Activated naive CD8-positive, alpha-beta T cell treated with anti-CD3 and anti-CD28 coated beads, Interleukin-2, amount 10 ng/mL, durations not matched to agents 7 days and 5 days (primary cell): ENCODE measurements around the gene CHRNB4. TPM values are rescaled to one million over a fixed set of nuclear protein-coding genes. Genes with fewer than 3 reads are reported as not detected.

Experiments used
- ATAC-seq: fragments of 150-1000 bp; cut with Tn5 transposase; one replicate; pipeline ENCODE4 v1.10.0; 2021; ENCODE audit warnings: low read depth, moderate library complexity
- POLR2A ChIA-PET: fragments of 350-600 bp; sonication (Branson Sonifier 250); formaldehyde crosslinking; loops from one replicate; lab custom pipeline; 2021; ENCODE audit warnings: antibody characterized with exemption; lab: Charles Lee
- DNase-seq: peaks from one replicate; pipeline ENCODE4 v3.0.0; 2021
- H3K27ac Mint-ChIP-seq: one replicate; pipeline ENCODE4 v1.8.0; 2022; ENCODE audit warnings: mild to moderate bottlenecking, mixed read lengths
- H3K27me3 Mint-ChIP-seq: one replicate; pipeline ENCODE4 v1.8.0; 2022; ENCODE audit warnings: mild to moderate bottlenecking, moderate library complexity, mixed read lengths
- H3K36me3 Mint-ChIP-seq: one replicate; pipeline ENCODE4 v1.8.0; 2021; ENCODE audit warnings: mild to moderate bottlenecking, mixed read lengths
- H3K4me1 Mint-ChIP-seq: one replicate; pipeline ENCODE4 v1.8.0; 2021; ENCODE audit warnings: mixed read lengths
- H3K4me3 Mint-ChIP-seq: one replicate; pipeline ENCODE4 v1.8.0; 2022; ENCODE audit warnings: mild to moderate bottlenecking, moderate library complexity, mixed read lengths
- H3K9me3 Mint-ChIP-seq: one replicate; pipeline ENCODE4 v1.8.0; 2021; ENCODE audit warnings: mixed read lengths
- total RNA-seq, 2 experiments: library from RNA; stranded (reverse); gene quantifications; one replicate each; pipeline ENCODE4 v1.2.3, GENCODE V29; 2021

Gene CHRNB4
- total RNA-seq, 2 experiments from 2014 or later, result not detected

DNA sequence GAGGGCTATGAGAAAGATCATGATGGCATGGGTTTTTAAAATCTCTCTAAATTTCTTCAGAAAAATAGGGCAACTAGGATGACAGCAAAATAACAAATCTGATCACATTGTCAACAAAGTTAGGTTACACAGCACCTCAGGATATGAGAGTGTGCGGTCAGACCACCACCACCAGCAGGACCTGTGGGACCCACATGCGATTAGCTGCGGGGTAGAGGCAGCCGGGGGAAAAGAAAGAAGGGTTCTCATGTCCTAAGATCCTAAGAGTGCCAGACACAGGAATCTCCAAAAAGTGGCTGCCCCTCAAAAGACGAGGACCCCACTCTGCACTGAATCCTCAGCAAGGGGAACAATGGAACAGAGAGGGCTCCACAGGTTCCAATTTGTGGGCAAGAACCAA lies 35.8 kb downstream of the CHRNB4 start:
- Mint-ChIP-seq H3K9me3 (no peaks in the 10 kb centered on the region), H3K27ac (no peak overlapping the region), H3K4me3 (no peak overlapping the region), H3K27me3 (peaks cover 17% of the 10 kb centered on the region), H3K36me3 (no peaks in the 10 kb centered on the region), H3K4me1 (no peaks in the 10 kb centered on the region)
- no peak for ATAC-seq
- POLR2A ChIA-PET, result no interaction called here
- DNase-seq, result no peak

DNA sequence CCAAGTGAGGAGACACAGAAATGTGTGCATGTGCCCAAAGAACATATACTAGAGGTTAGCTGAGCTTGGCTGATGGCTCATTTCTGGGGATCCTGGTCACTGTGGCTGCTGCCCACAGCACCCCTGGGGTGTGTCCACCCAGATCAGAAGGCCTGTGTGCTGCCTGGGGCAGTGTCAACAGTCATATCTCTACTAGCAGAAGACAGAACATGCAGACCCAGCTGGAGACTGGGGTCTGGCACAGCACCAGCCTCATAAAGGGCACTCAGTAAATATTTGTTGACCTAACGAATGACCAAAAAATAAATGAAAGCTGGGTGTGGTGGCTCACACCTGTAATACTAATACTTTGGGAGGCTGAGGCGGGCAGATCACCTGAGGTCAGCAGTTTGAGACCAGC lies 36.6 kb downstream of the CHRNB4 start:
- H3K36me3 Mint-ChIP-seq, result no peaks in the 10 kb centered on the region
- no peaks in the 10 kb centered on the region for H3K4me1 Mint-ChIP-seq
- ATAC-seq, result no peak
- no peaks in the 10 kb centered on the region for H3K9me3 Mint-ChIP-seq
- no peak for DNase-seq
- H3K4me3 Mint-ChIP-seq, result no peak overlapping the region
- peaks cover 16% of the 10 kb centered on the region for H3K27me3 Mint-ChIP-seq
- POLR2A ChIA-PET, result no interaction called here
- H3K27ac Mint-ChIP-seq, result no peak overlapping the region

- Mint-ChIP-seq H3K4me1 (no peaks in the 10 kb centered on the region), H3K27me3 (peaks cover 10% of the 10 kb centered on the region), H3K36me3 (no peaks in the 10 kb centered on the region), H3K27ac (no peak overlapping the region), H3K4me3 (no peak overlapping the region), H3K9me3 (no peaks in the 10 kb centered on the region)
- no peak for ATAC-seq
- POLR2A ChIA-PET, result no interaction called here
- no peak for DNase-seq
Observed at GRCh38 chr15:78603467-78603866, 37.5 kb downstream of the CHRNB4 start.

GRCh38 chr15:78599189-78599588 lies 41.8 kb downstream of the CHRNB4 start:
- H3K4me1 Mint-ChIP-seq, result peaks cover 2% of the 10 kb centered on the region
- no peaks in the 10 kb centered on the region for H3K36me3 Mint-ChIP-seq
- no peaks in the 10 kb centered on the region for H3K27me3 Mint-ChIP-seq
- ATAC-seq, result no peak
- no peak overlapping the region for H3K27ac Mint-ChIP-seq
- no peaks in the 10 kb centered on the region for H3K9me3 Mint-ChIP-seq
- no peak for DNase-seq
- POLR2A ChIA-PET, result no interaction called here
- no peak overlapping the region for H3K4me3 Mint-ChIP-seq

GRCh38 chr15:78598348-78598747 lies 42.7 kb downstream of the CHRNB4 start:
- DNase-seq (no peak), ATAC-seq (no peak)
- Mint-ChIP-seq H3K27me3 (no peaks in the 10 kb centered on the region), H3K4me1 (peaks cover 2% of the 10 kb centered on the region), H3K9me3 (no peaks in the 10 kb centered on the region), H3K4me3 (no peak overlapping the region), H3K36me3 (no peaks in the 10 kb centered on the region), H3K27ac (no peak overlapping the region)
- POLR2A ChIA-PET, result no interaction called here

GRCh38 chr15:78597583-78597982 lies 43.4 kb downstream of the CHRNB4 start:
- Mint-ChIP-seq H3K9me3 (no peaks in the 10 kb centered on the region), H3K4me3 (no peak overlapping the region), H3K4me1 (peaks cover 2% of the 10 kb centered on the region), H3K27me3 (no peaks in the 10 kb centered on the region), H3K27ac (no peak overlapping the region), H3K36me3 (no peaks in the 10 kb centered on the region)
- no peak for ATAC-seq
- POLR2A ChIA-PET, result no interaction called here
- DNase-seq, result no peak

GRCh38 chr15:78574944-78575343 lies 66.1 kb downstream of the CHRNB4 start:
- no peak for ATAC-seq
- POLR2A ChIA-PET, result no interaction called here
- no peaks in the 10 kb centered on the region for H3K9me3 Mint-ChIP-seq

More at GRCh38 chr15:78574944-78575343, 66.1 kb downstream of the CHRNB4 start:
- no peak for DNase-seq
- Mint-ChIP-seq H3K36me3 (no peaks in the 10 kb centered on the region), H3K27ac (no peak overlapping the region), H3K4me1 (no peaks in the 10 kb centered on the region), H3K4me3 (no peak overlapping the region), H3K27me3 (peaks cover 4% of the 10 kb centered on the region)

Other genes with a start within 250 kb of the CHRNB4 start
- gene IREB2, start 203.0 kb downstream of the CHRNB4 start, total RNA-seq, result 10 to 100 TPM; 60.6 to 61.4 TPM
- gene HYKK, start 133.6 kb downstream of the CHRNB4 start, total RNA-seq, result 1 to 10 TPM; 1.6 to 2.4 TPM
- 100 to 1,000 TPM; 181 to 183 TPM for gene PSMA4, start 100.8 kb downstream of the CHRNB4 start, total RNA-seq
- gene CHRNA5, start 75.7 kb downstream of the CHRNB4 start, total RNA-seq, result 1 to 10 TPM; 1.2 to 2.2 TPM
- not detected for gene CHRNA3, start 20.2 kb downstream of the CHRNB4 start, total RNA-seq
- gene ADAMTS7, start 170.3 kb upstream of the CHRNB4 start, total RNA-seq, result under 1 TPM in 1 of 2 experiments, not detected in 1; 0.14 TPM
- gene MORF4L1, start 231.7 kb upstream of the CHRNB4 start, total RNA-seq, result 100 to 1,000 TPM; 268 to 276 TPM